GM19099 (cell line): ENCODE measurements around the gene IFNAR1.
A peak's percentile ranks its signal among the peaks of the same experiment; 100 is the strongest.

Experiments used
- POLR2A ChIP-seq: IDR thresholded peaks from 3 replicates; pipeline ENCODE4 v1.6.1; 2011; ENCODE audit warnings: low read depth; ENCODE audit not compliant: insufficient read length; ENCODE audit errors: extremely low read depth

Gene IFNAR1

GRCh38 chr21:33398361-33398760, 73.6 kb downstream of the IFNAR1 start:
- TF ChIP-seq POLR2A: no peak

- no peak for TF ChIP-seq POLR2A
Measured at GRCh38 chr21:33401630-33401992, 76.8 kb downstream of the IFNAR1 start.

GRCh38 chr21:33402001-33402979, 77.5 kb downstream of the IFNAR1 start:
- no peak for TF ChIP-seq POLR2A

GRCh38 chr21:33403128-33403785, 78.5 kb downstream of the IFNAR1 start, which contains the start of gene IFNGR2:
TSS of gene IFNGR2 (plus strand) at chr21:33403413. CDS start at chr21:33403544, 131 bp downstream.
- peak; percentile 57 for TF ChIP-seq POLR2A

DNA sequence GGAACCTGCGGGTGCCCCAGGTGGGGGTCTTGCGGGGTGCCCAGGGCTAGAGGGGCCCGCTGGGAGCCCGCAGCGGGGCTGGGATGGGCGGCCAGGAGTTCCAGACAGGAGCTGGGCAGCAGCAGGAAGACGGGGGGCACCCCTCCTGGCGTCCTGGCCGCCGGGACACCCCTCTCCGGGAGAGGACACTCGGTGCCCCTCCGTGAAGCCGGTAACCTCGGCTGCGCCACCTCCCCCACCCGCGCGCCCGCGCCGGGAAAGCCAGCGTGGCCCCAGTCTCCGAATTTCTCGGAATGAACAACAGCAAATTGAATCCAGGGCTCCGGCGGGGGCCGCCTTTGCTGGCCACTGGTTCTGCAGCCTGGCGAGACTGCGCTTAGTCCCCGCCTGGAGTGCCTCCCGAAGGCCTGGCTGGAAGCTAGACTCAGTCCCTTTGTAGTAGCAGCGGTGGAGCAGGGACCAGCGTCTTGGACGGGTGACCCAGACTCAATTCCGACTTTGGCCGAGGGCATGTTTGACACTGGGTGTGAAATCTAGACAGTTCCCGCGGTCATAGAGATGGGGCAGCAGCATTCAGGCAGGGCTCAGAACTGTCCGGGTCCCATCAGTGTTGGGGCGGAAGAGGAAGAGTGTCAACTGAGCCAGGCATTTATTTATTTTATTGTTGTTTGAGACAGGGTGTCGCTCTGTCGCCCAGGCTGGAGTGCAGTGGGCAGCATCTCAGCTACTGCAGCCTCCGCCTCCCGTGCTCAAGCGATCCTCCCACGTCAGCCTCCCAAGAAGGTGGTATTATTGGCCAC, 79.2 kb downstream of the IFNAR1 start:
- TF ChIP-seq POLR2A: peak; percentile 33

DNA sequence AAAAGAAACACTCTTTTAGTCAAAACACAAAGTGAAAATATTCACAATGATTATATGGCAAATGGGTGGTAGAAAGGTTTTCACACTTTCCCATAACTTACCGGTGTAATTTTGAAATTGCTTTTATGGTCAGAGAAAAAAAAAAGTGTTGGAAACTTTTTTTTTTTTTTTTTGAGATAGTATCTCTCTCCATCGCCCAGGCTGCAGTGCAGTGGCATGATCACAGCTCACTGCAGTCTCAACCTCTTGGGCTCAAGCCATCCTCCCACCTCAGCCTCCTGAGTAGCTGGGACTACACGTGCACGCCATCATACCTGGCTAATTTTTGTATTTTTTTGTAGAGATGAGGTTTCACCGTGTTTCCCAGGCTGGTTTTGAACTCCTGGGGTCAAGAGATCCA, 81.7 kb downstream of the IFNAR1 start:
- TF ChIP-seq POLR2A: no peak
